Measurements from ENCODE around the gene IL1RAPL2.
A peak's percentile ranks its signal among the peaks of the same experiment; 100 is the strongest.

Gene IL1RAPL2

GRCh38 chrX:105475801-105476200 lies 909.8 kb downstream of the IL1RAPL2 start:
- no peak for FAIRE-seq

GRCh38 chrX:105477351-105477750 lies 911.4 kb downstream of the IL1RAPL2 start:
- no peak for FAIRE-seq

DNA sequence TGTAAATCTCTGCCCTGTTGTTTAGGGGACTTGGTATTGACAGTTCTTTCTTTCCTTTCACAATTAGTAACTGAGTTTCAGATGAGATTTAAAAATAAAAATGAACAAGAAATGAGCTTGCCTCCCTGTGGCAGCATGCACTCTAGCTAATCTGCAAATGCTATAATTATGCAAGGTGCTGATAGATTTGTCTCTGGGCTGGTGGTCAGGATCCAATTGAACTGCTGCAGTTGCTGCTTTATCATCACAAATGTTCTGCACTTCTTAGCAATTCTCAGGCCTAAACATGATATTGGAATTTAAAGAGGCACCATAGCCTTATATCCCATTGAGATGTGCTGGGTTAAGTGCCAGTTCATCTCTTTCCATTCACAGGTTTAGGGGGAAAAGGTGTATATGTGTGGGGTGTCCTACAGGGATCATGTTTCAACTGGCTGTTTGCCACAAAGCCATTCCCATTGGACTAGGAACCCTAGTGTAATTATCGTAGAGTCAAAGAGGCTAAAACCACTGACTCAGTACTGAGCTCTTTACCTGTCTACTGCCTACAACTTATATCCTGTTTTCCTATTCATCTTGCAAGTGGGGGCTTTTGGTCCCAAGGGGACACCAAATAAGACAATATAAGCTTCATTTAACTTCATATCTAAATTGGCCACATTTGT lies 914.8 kb downstream of the IL1RAPL2 start:
- FAIRE-seq: no peak

DNA sequence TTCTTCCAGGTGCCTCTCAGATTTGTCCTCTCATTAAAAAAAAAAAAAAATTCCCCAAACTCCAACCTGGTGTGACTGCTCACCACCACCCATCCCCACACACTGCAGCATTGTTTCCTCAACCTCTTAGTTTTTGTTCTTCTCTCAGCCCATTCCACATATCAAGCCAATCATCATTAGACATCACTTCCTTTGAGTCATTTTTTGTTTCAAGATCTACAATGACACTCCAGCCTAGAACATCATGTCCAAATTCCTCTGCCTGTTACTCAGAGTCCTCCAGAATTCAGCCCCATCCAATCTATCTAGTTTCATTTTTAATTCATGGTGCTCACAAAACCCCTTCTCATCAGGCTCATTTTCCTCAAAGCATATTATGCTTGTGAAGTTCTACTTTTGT lies 917.0 kb downstream of the IL1RAPL2 start:
- no peak for FAIRE-seq

GRCh38 chrX:105488716-105489115 lies 922.7 kb downstream of the IL1RAPL2 start:
- no peak for FAIRE-seq

DNA sequence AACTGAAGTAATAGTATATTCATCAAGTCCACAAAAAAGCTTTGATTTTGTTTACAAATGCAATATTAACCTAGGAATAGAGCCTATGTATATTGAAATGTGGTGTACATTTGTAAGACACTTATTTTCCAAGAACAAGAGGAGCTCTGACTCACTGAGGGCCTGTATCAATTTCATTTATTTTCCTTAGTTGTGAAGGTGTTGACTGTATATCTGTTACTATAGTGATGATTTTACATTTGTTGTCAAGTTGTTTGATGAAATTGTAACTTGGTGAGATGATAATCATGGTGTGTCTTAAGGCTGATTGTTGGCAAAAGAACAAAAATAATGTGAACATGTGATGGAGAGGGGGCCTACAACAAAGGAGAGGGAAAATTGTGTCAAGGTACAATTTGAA lies 929.4 kb downstream of the IL1RAPL2 start:
- no peak for FAIRE-seq

GRCh38 chrX:105502336-105502735 lies 936.3 kb downstream of the IL1RAPL2 start:
- no peak for FAIRE-seq

DNA sequence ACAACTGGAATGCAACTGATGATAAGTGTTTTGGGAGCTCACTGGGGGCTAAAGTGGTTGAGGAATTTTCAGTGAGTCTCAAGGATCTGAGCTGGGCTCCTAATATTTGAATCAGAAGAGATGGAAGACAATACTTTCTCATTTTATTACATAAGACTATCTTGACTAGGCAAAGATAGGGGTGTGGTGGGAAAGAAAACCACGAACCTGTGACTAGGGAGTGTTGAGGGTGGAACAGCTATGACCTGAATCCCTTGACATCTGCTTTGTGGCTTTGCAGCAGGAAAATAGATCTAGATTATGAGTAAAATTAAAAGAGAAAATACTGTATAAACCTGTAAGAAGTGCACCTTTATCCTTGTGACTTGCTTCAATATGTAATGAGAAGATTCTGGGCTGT lies 949.6 kb downstream of the IL1RAPL2 start:
- no peak for FAIRE-seq

- FAIRE-seq: no peak
Measured at GRCh38 chrX:105526431-105526830, 960.4 kb downstream of the IL1RAPL2 start.

DNA sequence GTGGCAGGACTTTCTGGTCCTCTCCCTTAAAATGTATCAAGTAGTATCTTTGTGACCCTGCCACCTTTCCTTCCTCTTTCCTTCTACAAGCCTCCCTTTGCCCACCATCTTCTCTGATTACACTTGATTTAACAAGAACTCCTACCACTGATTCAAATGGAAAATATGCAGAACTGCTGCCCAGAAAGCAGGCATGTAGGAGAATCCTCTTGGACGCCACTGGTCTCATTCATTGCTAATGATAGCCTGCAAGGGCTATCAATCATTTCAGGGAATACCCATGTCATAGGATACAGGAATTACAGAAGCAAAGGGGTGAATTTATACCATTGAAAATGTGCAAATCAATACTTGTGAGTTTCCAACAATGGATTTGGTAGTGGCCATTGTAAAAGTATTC lies 961.8 kb downstream of the IL1RAPL2 start:
- FAIRE-seq: no peak

GRCh38 chrX:105533951-105534350 lies 968.0 kb downstream of the IL1RAPL2 start:
- FAIRE-seq: peak; percentile 80

DNA sequence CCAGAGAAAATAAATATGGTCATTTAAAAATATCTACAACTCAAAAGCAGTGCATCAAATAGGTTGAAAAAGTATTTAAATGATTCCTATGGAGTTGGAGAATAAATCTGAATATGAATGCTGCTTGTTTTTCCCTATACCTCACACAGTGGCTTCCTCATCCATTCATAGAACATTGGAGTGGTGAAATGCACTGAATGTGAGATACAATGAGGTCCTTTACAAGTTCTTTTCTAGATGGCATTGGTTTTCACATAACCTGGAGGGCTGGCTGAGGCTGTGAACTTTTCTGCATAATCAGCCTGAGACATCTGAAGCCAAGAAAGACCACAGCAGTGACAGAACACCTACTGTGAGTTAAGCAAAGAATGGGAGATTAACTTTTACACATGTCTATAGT lies 977.3 kb downstream of the IL1RAPL2 start:
- FAIRE-seq: no peak

DNA sequence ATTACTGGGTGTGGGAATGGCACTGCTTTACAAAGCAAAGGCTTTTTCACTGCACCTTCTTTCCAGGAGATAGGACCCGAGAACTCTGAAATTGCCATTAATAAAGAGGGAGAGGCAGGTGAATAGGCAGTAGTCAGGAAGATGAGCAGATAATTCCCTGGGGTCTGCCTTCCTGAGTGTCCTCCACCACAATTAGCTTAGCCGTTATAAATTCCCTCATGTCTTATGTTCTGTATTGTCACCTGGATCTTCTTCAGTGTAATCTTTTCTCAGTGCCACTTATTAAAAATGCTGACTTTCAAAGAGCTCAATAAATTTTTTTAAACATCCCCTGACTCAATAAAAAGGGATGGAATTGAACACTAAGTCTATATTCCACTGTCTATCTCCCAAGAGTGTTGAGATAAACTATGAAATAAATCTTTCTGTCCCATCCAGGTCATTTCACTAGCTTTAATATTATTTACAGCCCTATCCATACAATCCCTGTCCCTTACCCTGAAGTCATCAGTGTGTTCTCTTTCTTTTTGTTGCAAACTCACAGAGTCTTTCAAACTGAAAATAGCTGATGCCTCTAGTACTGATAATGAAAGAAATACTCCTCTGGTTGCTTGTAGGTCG lies 984.2 kb downstream of the IL1RAPL2 start:
- FAIRE-seq: no peak

DNA sequence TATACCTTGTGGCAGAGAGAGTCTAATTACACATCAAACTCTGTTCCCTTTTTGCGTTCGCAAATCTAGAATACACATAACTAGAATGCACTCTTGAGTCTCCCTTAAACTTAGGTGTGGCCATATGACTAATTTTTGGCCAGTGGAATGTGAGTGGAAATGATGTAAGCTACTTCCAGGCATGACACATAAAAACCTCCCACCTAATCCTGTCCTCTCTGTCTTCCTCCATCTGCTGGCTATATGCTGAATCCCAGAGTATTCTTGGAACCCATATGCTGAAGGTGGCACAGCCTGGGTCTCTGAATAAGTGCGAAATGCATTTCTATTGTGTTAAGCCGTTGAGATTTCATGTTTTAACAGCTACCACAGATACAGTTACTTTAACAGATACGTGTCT lies 986.4 kb downstream of the IL1RAPL2 start:
- FAIRE-seq: no peak

DNA sequence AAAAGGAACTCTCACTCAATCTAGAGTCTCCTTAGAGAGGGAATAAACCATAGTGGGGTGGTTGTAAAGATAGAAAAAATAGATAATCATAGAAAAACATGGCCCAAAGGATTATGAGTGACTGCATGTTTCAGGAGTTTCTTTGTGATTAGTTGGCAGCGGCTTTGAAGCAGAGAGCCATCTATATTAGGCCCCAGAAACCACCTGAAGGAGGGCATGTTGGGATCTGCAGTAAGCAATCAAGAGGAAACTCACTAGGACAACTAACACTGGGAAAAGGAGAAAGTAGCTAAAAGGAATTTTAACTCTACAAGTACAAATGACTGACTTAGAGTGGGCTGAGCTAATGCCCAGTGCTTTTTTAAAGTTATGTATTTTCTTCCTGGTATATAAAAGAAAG lies 987.1 kb downstream of the IL1RAPL2 start:
- no peak for FAIRE-seq

- FAIRE-seq: no peak
Measured at GRCh38 chrX:105564501-105564900, 998.5 kb downstream of the IL1RAPL2 start.

DNA sequence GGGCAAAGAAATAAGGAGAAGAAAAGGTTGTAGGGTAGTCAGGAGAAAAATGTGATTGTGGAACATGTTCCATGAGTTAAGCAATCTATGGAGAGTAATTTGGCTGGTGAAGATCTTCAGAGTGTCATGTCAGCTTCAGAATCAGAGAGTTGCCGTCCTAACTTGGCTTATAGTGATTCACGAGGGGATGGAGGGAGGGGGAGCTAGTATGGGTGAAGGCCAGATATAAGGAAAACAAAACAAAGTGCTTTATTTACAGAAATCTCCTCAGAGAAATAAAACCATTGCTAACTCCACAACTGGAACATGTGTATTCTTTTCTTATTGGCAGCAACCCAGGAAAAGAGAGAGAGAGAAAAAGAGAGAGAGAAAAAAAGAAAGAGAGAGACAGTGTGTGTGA lies 999.9 kb downstream of the IL1RAPL2 start:
- FAIRE-seq: no peak

GRCh38 chrX:105567082-105567481 lies 1001.1 kb downstream of the IL1RAPL2 start:
- FAIRE-seq: no peak

DNA sequence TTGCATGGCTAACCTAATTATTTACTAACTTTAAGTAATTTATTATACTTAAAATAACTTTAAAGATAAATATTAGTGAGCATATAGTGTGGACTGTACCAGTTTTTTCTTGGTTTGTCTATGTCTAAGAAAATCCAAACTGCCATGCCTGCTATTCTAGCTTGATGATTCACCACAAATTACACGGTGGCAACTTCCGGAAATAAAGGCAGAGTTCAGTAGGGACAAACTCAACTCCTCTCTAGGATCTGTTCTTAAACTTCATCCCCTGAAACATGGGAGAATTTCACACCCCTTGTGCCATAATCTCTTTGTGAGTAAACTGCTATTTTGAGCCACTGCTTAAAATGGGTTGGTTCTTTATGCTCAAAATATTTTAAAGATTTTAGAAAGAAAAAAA lies 1042.7 kb downstream of the IL1RAPL2 start:
- no peak for FAIRE-seq

DNA sequence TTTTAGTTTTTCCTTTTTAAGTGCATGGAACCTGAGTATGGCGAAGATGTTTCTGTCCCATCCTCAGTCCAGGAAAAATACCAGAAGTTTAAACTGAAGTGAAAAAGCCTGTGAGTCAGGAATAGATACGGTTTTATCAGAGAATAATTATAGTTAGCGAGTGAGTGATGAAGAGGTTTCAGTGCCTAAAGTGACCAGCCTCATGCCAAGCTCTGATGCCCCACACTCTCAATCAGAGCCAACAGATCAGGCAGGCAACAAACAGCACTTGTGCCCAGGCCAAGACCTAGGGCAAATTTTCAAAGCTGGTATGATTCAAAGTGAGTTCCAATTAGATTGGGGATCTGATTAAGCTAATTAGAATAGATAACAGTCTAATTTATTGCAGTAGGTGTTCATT lies 1043.5 kb downstream of the IL1RAPL2 start:
- FAIRE-seq: no peak

GRCh38 chrX:105610411-105610810 lies 1044.4 kb downstream of the IL1RAPL2 start:
- no peak for FAIRE-seq

GRCh38 chrX:105618393-105619101 lies 1052.5 kb downstream of the IL1RAPL2 start:
- FAIRE-seq: peak; percentile 66

DNA sequence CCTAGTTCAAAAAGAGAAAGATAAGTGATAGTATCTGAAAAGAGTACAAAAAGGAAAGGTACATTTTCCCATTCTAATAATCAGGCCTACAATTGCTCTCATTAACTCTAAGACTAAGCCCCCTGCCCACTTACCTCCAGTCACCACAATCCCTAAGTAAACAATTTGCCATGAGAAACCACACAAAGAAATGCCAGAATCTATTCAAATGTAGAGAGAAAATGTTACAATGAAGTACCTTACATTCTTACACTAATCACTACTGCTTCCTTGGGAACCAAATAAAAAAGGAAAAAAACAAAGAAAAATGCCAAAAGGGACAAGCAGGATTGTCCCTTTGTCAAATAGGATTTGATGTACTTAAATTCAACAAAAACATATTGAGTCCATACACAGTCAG lies 1068.2 kb downstream of the IL1RAPL2 start:
- FAIRE-seq: no peak

GRCh38 chrX:105635794-105636193 lies 1069.8 kb downstream of the IL1RAPL2 start:
- FAIRE-seq: no peak
